K562 (cell line): Measurements from ENCODE around the gene PPARGC1A. TPM values are rescaled to one million over a fixed set of nuclear protein-coding genes. Genes with fewer than 3 reads are reported as not detected.

Experiments used
- ATAC-seq: fragments of 200-7000 bp; cut with Tn5 transposase; 3 replicates; pipeline ENCODE4 v1.9.1; 2020; ENCODE audit warnings: moderate library complexity
- BruUV-seq: library from RNA; stranded (reverse); fragments of 400-500 nt; replicated peaks from 2 replicates; lab custom pipeline; 2021; lab: Mats Ljungman, UMichigan
- CTCF ChIA-PET: fragments of 300-600 bp; formaldehyde crosslinking; extraction: SDS; loops from one replicate; lab custom pipeline; 2021; ENCODE audit warnings: low intra/inter-chr PET ratio; lab: Yijun Ruan, JAX
- POLR2A ChIA-PET: fragments of 300-600, 350-650 bp; sonication (Branson Sonifier 250); formaldehyde crosslinking; extraction: SDS; loops from one replicate; lab custom pipeline; 2021; ENCODE audit warnings: antibody characterized with exemption, inconsistent platforms; lab: Yijun Ruan, JAX
- DNase-seq, 4 experiments: peaks; one replicate each; pipeline versions ENCODE4 v3.0.0 to v3.0.0-alpha.2; 2011 to 2018; ENCODE audit warnings: low spot score in 3 of 4, mixed read lengths in 3 of 4; ENCODE audit errors: extremely low read depth in 1 of 4
- FAIRE-seq: peaks from 2 replicates; lab custom pipeline; 2011; peaks lifted over from hg19 to GRCh38; lab: Jason Lieb, UNC
- H2AFZ ChIP-seq: 2 replicates; pipeline ENCODE4 v1.6.0; 2011; ENCODE audit warnings: low read depth, low read length, control low read depth, inconsistent platforms
- H3K27ac ChIP-seq: fragments of 200-600 bp; 3 replicates; pipeline ENCODE4 v1.8.0; 2011; ENCODE audit warnings: low read depth, mild to moderate bottlenecking, control low read depth, inconsistent platforms, low read length, moderate library complexity, mixed read lengths; ENCODE audit errors: extremely low read depth
- H3K27me3 ChIP-seq, 2 experiments: fragments of 300-600 bp in 1 of 2; 2 replicates in 1 of 2; 3 replicates in 1 of 2; pipeline versions ENCODE4 v1.6.0 to v1.8.0; 2011; ENCODE audit warnings: inconsistent platforms in 2 of 2, low read length in 2 of 2, mild to moderate bottlenecking in 1 of 2, mixed read lengths in 1 of 2, moderate library complexity in 1 of 2; ENCODE audit not compliant: control insufficient read depth in 2 of 2, insufficient read depth in 2 of 2
- H3K36me3 ChIP-seq: fragments of 300-600 bp; 3 replicates; pipeline ENCODE4 v1.8.0; 2011; ENCODE audit warnings: mild to moderate bottlenecking, low read length, inconsistent platforms; ENCODE audit not compliant: control insufficient read depth, insufficient read depth
- H3K4me1 ChIP-seq, 2 experiments: fragments of 200-600 bp in 1 of 2; replicated peaks in 1 of 2; 2 replicates in 1 of 2; 3 replicates in 1 of 2; pipeline versions ENCODE4 v1.5.1 to v1.8.0; 2011; ENCODE audit warnings: inconsistent platforms in 2 of 2, low read length in 2 of 2, mild to moderate bottlenecking in 1 of 2, mixed read lengths in 1 of 2, moderate library complexity in 1 of 2; ENCODE audit not compliant: control insufficient read depth in 2 of 2, insufficient read depth in 2 of 2
- H3K4me2 ChIP-seq: 2 replicates; pipeline ENCODE4 v1.6.1; 2011; ENCODE audit warnings: low read length, control low read depth, inconsistent platforms, mixed read lengths; ENCODE audit not compliant: insufficient read depth
- H3K4me3 ChIP-seq: fragments of 200-600 bp; sonication (generic), shearing (Covaris generic); 2 replicates; pipeline ENCODE4 v1.5.1; 2016; ENCODE audit warnings: control low read depth, inconsistent platforms
- H3K79me2 ChIP-seq: fragments of 200-600 bp; 3 replicates; pipeline ENCODE4 v1.8.0; 2011; ENCODE audit warnings: low read length, inconsistent platforms; ENCODE audit not compliant: control insufficient read depth, insufficient read depth
- H3K9ac ChIP-seq, 2 experiments: 2 replicates each; pipeline versions ENCODE4 v1.6.0 to v1.6.1; 2011; ENCODE audit warnings: low read depth in 2 of 2, low read length in 2 of 2, control low read depth in 1 of 2, inconsistent platforms in 1 of 2, mild to moderate bottlenecking in 1 of 2, mixed read lengths in 1 of 2; ENCODE audit not compliant: insufficient read depth in 1 of 2
- H3K9me1 ChIP-seq: one replicate; pipeline ENCODE4 v1.6.0; 2011; ENCODE audit warnings: inconsistent platforms, mild to moderate bottlenecking, low read length, moderate library complexity; ENCODE audit not compliant: control insufficient read depth, insufficient read depth
- H3K9me3 ChIP-seq: replicated peaks from 2 replicates; pipeline ENCODE4 v1.5.1; 2011; ENCODE audit warnings: low read depth, low read length, inconsistent platforms; ENCODE audit not compliant: control insufficient read depth, insufficient read depth
- H4K20me1 ChIP-seq: replicated peaks from 2 replicates; pipeline ENCODE4 v1.6.1; 2011; ENCODE audit warnings: low read length, inconsistent platforms, mixed read lengths; ENCODE audit not compliant: control insufficient read depth, insufficient read depth
- ATF6 ChIP-seq: sonication (generic); formaldehyde crosslinking; IDR thresholded peaks from 2 replicates; pipeline ENCODE4 v1.4.0; 2020; ENCODE audit warnings: mild to moderate bottlenecking, missing genetic modification reagents
- CBFA2T2 ChIP-seq: fragments of 450-650 bp; conservative IDR thresholded peaks from 2 replicates; pipeline ENCODE4 v1.6.1; 2017; ENCODE audit warnings: mild to moderate bottlenecking
- CEBPZ ChIP-seq: fragments of 150-350 bp; IDR thresholded peaks from 2 replicates; pipeline ENCODE4 v1.6.1; 2014; ENCODE audit warnings: low read depth, mild to moderate bottlenecking, low read length, borderline replicate concordance
- CHD1 ChIP-seq: fragments of 200-600 bp; sonication (generic); IDR thresholded peaks from one replicate; pipeline ENCODE4 v1.6.1; 2012; ENCODE audit warnings: mild to moderate bottlenecking, moderate library complexity, low read length, inconsistent platforms
- DIDO1 ChIP-seq: fragments of 450-650 bp; IDR thresholded peaks from 2 replicates; pipeline ENCODE4 v1.6.1; 2016; ENCODE audit warnings: low read depth, missing biosample characterization, missing genetic modification characterization
- EZH2 ChIP-seq: IDR thresholded peaks from 2 replicates; pipeline ENCODE4 v1.6.1; 2012; ENCODE audit warnings: low read depth, mild to moderate bottlenecking, inconsistent platforms, low read length, borderline replicate concordance
- PHF21A ChIP-seq: fragments of 450-650 bp; IDR thresholded peaks from 2 replicates; pipeline ENCODE4 v1.6.1; 2017; ENCODE audit warnings: low read depth, borderline replicate concordance
- PML ChIP-seq: IDR thresholded peaks from 2 replicates; pipeline ENCODE4 v1.6.1; 2012; ENCODE audit warnings: low read length, inconsistent platforms
- RAD21 ChIP-seq, 2 experiments: fragments of 250-450 bp in 1 of 2; fragments of 450-650 bp in 1 of 2; sonication (Bioruptor Pico) in 1 of 2; formaldehyde crosslinking in 1 of 2; IDR thresholded peaks in 1 of 2; conservative IDR thresholded peaks in 1 of 2; 2 replicates each; pipeline versions ENCODE4 v1.4.0 to v1.8.0; 2020 to 2022; ENCODE audit warnings: mild to moderate bottlenecking in 2 of 2, moderate library complexity in 1 of 2
- WGBS: fragments of 100-300 bp; shearing (Covaris generic); methylation state at CpG from one replicate; pipeline ENCODE4 v1.1.6; 2016; ENCODE audit warnings: low coverage, mixed read lengths; ENCODE audit not compliant: insufficient coverage; ENCODE audit errors: missing lambda C conversion rate; 5-methylcytosine and 5-hydroxymethylcytosine counted together
- in situ Hi-C: fragments of 300-500 bp; cut with MboI; formaldehyde crosslinking; loops from 4 replicates; pipeline ENCODE4 v1.15.0; 2018; ENCODE audit warnings: inconsistent platforms, mixed read lengths
- intact Hi-C: fragments of 100-400 bp; cut with micrococcal nuclease; formaldehyde crosslinking; loops from 2 replicates; pipeline ENCODE4 v1.14.2; 2022
- polyA plus RNA-seq, 8 experiments: library from polyadenylated mRNA; depleted of rRNA in 4 of 8; stranded (reverse) in 5 of 8; unstranded in 3 of 8; fragments of >200 nt; fragmentation: Nextera tagmentation in 2 of 8; fragmentation: Illumina TruSeq in 1 of 8; extraction: Ambion mirVana in 2 of 8; extraction: Trizol in 1 of 8; gene quantifications; 2 replicates each; pipeline versions ENCODE4 v1.2.1 to v1.2.3, GENCODE V29; 2011 to 2014; ENCODE audit warnings: inconsistent platforms in 1 of 8, missing spikeins in 1 of 8
- total RNA-seq, 7 experiments: library from RNA; depleted of rRNA in 6 of 7; stranded (reverse); fragments of >200 nt in 6 of 7; fragmentation: Illumina TruSeq in 2 of 7; extraction: Trizol in 2 of 7; gene quantifications; 2 replicates each; pipeline versions ENCODE4 v1.2.1 to v1.2.3, GENCODE V29; 2011 to 2021; ENCODE audit warnings: low replicate concordance in 1 of 7

PPARGC1A gene
- total and polyA plus RNA-seq, 9 of the 15 experiments (the other 6 are each of a cell fraction or from before 2014, with no cell fraction given), result 0.02 TPM; not detected in 8

DNA sequence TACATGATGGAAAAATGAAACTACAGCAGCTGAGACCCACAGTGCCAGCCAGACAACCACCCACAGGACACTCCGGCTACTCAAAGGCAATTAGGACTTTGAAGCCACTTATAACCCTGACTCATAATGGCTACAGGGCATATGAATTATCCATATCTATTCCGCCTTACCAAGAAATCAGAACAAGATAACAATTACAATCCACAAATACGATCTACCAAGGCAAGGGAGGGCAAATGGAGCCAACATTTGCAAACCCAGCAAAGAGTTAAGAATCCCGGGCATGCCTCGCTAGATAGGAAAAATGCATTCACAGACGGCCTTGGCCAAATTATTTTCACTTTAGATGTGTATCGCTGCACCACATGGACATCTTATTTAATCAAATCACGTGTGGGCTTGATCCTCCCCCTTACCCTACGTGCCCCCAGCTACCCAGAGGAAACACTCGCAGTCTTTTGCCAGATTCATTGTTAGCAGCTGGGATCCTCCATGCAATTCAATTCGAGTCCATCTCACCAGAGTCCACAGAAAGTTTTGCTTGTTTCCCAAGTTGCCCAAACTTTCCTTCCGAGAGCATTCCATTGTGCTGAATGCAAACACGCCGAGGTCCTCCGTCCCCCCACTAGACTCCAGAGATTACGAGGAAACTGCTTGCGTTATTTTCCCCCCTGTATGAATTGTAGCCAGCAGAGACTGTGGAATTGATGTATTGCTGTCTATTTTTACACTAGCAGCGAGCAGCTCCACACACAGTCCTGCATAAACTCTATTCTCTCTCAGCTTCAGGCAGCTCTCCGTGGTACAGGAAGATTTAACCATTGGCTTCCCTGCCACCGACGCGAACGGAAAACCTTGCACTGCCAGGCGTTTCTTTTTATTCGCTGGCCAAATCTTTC, 1.2 kb downstream of the PPARGC1A start (continued):
- no peak for TF ChIP-seq CEBPZ

- Histone ChIP-seq H2AFZ (no peak overlapping the region), H3K4me1 (no peaks in the 10 kb centered on the region), H3K4me3 (no peak overlapping the region), H3K9me1 (no peaks in the 10 kb centered on the region), H3K36me3 (no peaks in the 10 kb centered on the region), H3K9me3 (no peaks in the 10 kb centered on the region), H4K20me1 (no peaks in the 10 kb centered on the region), H3K79me2 (no peaks in the 10 kb centered on the region), H3K27ac (no peak overlapping the region), H3K9ac (no peak overlapping the region), H3K27me3 (no peaks in the 10 kb centered on the region), H3K4me2 (no peak overlapping the region)
- TF ChIP-seq PHF21A (no peak), CBFA2T2 (no peak), CHD1 (no peak), DIDO1 (no peak), PML (no peak), ATF6 (CRISPR knock-in tag) (no peak), EZH2 (no peak), RAD21 (CRISPR knock-in tag; conservative IDR thresholded peaks at IDR 0.05 in 1 of 2, IDR thresholded peaks at IDR 0.05 in 1 of 2) (no peak)
- no peak for FAIRE-seq
- no peak for ATAC-seq
- DNase-seq, result no peak
- WGBS, result under 1% methylated on average over 7 of the region's 7 CpGs
- in situ Hi-C loops, result no loop called here
- no TSS peak for BruUV-seq
- CTCF ChIA-PET, result no interaction called here
- intact Hi-C loops, result no loop called here
- POLR2A ChIA-PET, result no interaction called here
Measured at GRCh38 chr4:23887989-23888388, 1.9 kb downstream of the PPARGC1A start.
